Left renal pelvis (tissue), 4 donors: ENCODE data around the gene SLC25A26. TPM values are rescaled to one million over a fixed set of nuclear protein-coding genes. Genes with fewer than 3 reads are reported as not detected.

Experiments used
- DNase-seq, 4 donors: peaks; one replicate each; pipeline ENCODE4 v3.0.0-alpha.2; 2013; ENCODE audit warnings: low read depth in 4 of 4, low spot score in 3 of 4
- polyA plus RNA-seq, 4 donors: library from polyadenylated mRNA; unstranded; fragments of 120-200 nt; gene quantifications; one replicate each; pipeline ENCODE4 v1.2.1, GENCODE V29; 2013; ENCODE audit not compliant: insufficient read length in 4 of 4

The SLC25A26 gene, protein sequence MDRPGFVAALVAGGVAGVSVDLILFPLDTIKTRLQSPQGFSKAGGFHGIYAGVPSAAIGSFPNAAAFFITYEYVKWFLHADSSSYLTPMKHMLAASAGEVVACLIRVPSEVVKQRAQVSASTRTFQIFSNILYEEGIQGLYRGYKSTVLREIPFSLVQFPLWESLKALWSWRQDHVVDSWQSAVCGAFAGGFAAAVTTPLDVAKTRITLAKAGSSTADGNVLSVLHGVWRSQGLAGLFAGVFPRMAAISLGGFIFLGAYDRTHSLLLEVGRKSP
- 10 to 100 TPM; 23.7 to 26.9 (median 24.1) TPM for polyA plus RNA-seq

DNA sequence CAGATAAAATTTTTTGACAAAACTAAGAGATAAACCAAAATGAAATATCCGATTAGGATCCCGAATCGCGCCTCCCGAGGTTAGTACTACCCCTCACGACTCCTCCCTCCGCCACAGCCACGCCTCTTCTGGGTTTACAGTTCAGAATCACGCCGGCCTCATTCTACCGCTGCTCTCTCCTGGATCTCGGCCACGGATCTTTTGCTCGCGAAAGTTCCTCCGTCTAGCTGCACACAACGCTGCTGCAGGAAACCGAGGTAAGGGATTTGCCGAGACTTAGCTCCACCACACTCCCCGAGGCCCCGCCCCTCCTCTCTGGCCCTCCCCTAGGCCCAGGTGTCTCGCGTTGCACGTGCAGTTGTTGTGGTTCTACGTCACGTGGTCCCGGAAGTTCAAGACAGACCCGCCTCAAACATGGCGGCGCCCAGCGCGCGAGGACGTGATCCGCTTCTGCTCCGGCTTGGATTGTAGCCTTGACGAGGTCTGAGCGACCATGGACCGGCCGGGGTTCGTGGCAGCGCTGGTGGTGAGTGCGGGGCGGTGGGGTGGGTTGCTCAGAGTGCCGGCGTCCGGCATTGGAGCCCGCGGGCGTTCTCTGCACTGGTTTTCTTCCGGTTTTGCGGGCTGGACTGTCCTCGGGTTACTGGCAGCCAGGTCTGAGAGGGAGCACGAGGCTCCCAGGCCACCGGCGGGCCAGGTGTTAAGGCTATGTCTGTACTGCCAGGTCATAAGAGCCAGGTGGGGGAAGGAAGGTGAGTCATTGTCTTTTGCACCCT lies at the start of gene SLC25A26:
Gene SLC25A26 (plus strand): TSS at position 400 of the 776 bp plus-strand sequence. CDS start 94 bp downstream, at position 494.
- peak; percentile 91 to 94 (median 92) for DNase-seq

DNA sequence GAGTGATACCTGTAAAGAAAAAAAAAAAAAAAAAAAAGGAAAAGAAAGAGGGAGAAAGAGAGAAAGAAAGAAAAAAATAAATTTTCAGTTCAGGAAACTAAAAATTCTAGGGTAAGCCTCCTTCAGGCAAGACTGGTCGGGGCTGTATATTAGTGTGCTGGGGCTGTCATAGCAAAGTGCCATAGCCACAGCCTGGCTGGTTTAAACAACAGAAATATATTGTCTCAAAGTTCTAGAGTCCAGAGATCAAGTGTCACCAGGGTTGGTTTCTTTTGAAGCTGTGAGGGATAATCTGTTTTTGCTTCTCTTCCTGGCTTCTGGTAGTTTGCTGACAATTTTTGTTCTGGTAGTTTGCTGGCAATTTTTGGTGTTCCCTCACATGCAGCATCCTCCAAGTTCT lies 48.4 kb upstream of the SLC25A26 start:
- DNase-seq = no peak

DNA sequence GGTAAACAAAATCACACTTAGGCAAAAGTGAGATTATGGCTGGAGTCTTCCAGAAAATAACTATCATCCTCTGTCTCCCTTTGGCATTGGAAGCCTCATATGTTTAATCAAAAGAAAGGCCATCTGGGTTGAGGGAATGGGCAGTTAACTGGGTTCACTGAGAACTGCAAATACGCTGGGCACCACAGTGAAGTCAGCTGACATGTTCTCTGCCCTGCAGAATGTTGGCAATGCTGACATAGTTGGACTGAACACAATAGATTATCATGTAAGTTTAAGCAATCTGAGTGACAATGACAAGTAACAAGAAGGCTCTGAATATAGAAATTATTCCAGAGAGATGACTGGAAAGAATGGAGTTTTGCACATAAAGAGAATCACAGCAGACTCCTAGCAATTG lies 43.8 kb upstream of the SLC25A26 start:
- no peak for DNase-seq

DNA sequence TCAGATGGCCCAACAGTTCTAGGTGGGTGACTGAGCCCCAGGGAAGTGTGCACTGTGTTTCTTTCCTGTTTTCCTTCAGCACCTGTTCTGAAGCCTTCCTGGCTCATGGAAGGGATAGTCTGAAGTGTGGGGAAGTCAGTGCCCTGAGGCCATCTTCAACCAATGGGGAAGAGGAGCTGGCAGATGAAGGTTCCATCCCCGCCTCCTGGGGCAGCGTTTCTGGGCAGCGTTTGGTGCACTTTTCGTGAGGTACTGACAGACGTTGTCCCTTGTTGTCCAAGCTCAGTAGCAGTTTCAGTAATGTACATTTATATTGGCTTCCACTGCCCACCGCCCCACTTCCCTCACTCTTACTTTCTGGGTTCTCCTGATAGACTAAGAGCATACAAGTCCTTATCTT lies 42.6 kb upstream of the SLC25A26 start:
- no peak for DNase-seq

DNA sequence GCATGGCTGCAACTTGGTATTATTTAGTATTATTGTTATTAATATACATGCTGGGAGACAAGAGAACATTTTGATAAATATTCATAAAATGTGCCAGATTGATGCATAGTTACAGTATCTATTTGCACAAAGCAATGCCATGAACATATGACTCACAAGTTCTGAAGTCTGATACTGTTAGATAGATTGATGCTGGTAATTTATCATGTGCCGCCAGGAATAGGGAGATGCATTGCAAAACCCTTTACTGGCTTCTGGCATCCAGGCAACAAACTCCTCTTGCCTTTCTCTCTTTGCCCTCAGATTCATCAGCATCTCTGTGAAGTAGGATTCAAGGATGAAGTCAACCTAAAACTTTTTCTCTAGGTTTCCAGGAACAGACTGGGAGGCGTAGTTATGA lies 41.0 kb upstream of the SLC25A26 start:
- DNase-seq = no peak

DNA sequence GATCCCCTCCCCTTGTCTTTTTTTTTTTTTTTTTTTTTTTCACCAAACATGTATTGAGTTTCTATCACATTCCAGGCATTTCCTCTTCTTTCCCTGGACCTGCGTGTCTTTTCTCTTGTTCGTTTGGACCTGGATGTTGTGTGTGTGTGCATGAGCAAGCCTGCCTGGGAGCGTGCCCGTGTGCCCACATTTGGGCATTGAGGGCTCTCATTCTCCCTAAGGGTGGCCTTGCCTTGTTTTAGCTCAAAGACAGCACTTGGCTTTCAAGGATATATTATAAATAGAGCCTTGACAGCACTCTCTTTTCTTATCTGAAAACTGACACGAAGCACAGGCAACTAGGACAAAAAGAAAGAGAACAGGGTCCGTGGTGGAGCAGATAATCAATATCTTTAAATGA lies 39.0 kb upstream of the SLC25A26 start:
- DNase-seq = no peak

DNA sequence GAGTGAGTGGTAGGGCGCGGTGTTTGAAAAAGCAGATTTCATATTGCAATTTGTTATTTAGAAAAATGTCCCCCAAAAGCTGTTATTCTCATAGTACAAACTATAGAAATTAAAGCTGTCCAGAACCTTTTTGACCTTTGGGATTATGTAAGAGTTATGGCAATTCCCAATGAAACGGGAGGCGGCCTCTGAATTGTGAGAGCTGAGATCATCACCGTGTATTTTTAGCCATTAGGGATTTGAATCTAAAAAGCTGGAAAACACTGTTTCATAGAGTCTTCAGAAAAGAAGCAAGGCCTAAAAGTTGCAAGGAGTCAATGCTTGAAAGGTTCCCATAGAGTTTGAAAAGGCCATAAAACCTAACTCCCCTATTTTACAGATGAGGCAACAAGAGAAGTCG lies 38.6 kb upstream of the SLC25A26 start:
- DNase-seq = no peak

DNA sequence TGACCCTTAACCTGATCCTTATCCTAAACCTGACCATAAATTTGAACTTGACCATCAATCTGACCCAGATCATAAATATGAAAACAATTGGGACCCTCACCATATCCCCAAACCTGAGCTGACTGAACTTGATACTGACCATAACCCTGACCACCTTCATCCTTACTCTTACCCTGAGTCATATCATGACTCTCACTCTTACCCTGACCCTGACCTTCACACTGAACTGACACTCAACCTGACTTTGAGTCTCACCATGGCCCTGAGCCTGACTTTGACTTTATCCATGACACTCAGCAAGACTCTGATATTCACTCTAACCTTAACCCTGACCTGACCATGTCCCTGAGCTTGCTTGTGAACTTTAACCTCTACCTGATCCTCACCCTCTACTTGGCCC lies 34.3 kb upstream of the SLC25A26 start:
- DNase-seq = no peak

DNA sequence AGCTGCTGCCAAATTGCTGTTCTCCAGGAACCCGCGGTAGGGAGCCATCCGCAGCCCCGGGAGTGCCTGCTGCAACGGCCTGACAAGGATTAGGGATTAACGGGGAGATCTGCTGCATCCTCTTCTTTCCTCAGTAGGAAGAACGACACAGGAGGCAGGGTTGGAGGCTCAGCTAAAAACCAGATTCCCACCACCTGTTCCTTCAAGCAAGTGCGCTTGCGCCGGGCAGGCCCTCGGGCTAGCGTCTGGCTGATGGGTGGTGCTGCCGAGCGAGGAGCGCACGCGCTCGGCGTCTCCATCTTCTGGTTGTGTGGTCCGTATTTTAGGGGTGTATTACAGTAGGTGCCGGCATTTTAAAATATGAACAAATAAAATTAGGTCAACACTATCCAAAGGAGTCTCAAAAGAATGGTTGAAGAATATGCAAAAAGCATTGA lies 25.4 kb upstream of the SLC25A26 start:
- peak; percentile 29 to 49 (median 36) for DNase-seq

DNA sequence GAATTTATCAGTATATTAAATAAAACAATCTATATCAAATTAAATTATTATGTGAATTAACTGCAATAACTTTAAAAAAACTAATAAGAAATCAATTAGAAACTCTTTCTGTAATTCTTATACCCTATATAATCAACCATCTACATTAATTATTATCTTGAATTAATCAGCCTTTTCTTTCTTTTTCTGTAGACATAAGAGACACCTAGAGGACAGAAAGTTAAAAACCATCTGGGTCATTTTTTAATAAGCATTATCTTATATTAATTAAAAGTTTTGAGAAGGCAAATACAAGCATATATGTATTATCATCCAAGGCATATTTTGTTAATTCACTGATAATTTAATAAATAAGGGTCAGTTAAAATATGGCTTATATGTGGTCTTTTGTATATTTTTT lies 24.2 kb upstream of the SLC25A26 start:
- no peak for DNase-seq

DNA sequence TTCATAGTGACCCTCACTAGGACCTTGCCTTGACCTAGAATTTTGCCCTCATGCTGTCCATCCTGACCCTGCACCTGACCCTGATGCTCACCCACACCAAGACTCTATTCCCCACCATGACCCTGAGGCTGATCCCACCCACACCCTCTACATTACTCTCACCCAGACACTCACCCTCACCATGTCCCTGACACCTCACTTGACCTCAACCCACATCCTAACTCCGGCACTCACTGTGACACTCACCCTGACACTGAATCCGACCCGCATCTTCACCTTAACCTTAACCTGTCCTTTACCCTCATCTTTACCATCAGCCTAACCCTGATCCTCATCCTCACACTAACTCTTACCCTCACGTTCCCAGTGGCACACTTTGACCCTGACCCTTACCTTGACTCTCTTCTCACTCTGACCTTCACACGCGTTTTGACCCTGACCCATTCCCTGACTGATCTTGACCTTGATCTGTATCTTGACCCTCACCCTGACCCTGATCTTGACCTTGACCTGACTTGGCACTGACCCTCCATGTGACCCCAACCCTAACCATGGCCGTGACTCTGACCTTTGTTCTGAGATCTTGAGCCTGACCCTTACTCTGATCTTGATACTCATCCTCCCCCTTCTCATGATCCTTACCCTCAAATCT lies 22.2 kb upstream of the SLC25A26 start:
- no peak for DNase-seq

DNA sequence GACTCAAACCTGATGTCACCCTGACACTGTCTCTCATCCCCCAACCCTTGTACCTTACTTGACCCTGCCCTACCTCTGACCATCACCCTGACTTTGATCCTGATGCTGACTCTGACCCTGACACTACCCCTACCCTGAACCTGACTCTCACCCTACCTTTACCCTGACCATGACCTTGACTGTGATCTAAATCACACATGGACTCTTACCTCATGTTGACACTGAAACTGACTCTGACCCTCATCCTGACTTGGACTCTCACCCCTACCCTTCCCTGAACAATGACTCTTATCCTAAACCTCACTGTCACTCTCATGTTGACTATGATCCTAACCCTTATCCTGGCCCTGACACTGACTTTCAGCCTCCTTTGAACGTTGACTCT lies 21.7 kb upstream of the SLC25A26 start:
- DNase-seq = no peak

DNA sequence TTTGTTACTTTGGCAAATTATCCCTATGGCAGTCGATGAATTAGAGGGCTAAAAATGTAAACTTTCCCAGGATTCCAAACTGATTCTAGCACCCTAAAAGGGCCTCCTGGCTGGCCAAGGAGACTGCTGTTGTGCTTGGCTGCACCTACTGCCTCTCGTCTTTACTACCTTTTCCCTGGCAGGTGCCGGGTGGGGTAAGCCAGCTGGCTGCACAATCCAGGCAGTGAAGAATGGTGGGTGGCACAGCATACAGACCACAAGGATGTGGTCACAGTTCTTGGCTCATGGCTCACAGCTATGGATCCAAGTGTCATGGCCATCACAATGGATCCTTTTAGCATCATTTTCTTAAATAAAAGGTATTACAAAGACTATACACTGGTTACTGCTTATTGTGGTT lies 20.7 kb upstream of the SLC25A26 start:
- no peak for DNase-seq

DNA sequence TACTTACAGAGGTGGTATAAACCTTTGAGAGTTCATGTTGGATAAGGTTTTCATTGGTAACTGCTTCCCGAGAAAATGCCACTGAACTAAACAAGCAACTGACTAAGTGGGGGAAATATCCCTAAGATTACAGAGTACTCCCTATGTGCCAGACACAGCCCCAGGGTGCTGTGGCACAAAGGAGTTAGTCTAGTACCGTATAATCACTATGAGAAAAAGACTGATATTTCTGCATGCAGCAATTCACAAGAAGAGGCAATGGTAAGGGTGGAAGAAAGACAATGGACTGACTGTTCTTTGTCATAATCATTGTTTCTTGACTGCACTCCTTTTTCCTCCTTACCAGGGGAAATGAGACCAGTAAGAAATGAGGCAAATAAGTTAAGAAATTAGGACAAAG lies 20.0 kb upstream of the SLC25A26 start:
- DNase-seq = no peak

DNA sequence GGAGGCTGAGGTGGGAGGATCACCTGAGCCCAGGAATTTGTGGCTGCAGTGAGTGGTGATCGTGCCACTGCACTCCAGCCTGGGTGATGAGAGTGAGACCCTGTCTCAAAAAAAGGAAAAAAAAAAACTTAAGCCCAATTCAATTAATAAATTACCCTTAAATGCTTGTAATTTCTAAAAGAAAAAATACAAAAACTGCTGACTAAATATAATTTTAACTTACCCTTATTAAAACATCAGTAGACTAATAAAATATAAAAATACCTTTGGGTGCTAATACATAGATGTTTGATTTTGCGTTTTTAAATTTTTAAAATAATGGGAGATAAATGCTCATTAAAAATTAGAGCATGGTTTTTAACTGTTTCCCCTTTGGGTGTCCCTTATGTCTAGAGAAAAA lies 17.5 kb upstream of the SLC25A26 start:
- no peak for DNase-seq

DNA sequence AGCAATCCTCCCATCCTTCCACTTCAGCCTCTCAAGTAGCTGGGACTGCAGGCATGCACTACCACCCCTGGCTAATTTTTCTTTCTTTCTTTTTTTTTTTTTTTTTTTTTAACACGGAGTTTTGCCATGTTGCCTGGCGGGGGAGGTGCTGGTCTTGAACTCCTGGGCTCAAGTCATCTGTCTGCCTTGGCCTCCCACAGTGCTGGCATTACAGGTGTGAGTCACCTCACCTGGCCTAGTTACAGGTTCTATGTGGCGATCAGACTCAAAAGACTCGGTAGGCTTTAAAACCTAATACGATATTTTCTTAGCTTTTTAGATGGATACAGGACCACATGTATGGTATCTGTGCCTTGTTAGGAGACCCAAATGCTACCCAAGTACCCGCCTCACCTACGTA lies 14.0 kb upstream of the SLC25A26 start:
- DNase-seq = no peak

DNA sequence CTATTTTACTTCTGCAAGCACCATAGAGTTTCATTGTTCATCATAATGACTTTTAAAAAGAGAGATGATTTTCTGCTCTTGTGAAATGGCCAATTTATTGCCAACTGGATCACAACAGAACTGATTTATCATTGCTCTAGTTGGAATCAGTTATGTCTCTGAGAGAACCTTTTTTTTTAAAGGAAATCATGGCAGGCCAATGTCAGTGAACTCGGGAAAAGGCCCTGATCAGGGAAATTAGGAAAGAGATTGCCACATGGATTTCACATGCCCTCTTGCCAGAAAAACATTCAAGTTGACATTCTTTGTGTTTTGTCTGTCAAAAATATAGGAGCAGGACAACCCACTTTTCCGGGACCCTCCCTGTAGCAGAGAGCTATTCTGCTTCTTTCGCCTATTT lies 12.6 kb upstream of the SLC25A26 start:
- DNase-seq = no peak

DNA sequence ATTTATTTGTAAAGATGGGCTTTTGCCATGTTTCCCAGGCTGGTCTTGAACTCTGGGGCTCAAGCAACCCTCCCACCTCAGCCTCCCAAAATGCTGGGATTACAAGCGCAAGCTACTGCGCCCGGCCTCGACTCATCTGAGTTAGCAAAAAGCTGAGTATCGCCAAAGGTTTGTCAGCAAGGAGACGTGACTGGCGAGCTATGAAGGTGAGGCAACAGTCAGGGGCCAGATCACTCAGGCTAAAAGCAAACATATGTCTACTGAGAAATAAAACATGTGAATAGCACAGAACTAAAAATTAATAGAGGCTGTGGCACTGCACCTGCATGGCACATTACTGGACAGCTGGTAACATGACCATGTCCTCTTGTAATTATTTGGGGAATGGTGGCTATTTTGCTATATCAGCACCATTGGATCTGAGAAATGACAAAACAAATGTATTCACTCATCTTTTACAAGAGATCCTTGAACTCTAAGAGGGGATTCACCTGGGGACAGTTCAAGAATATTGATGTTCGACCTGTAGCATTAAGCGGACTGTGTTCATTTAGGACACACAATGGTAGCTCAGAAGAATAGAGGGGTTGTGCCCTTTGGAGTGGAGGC lies 10.0 kb upstream of the SLC25A26 start:
- DNase-seq = no peak

DNA sequence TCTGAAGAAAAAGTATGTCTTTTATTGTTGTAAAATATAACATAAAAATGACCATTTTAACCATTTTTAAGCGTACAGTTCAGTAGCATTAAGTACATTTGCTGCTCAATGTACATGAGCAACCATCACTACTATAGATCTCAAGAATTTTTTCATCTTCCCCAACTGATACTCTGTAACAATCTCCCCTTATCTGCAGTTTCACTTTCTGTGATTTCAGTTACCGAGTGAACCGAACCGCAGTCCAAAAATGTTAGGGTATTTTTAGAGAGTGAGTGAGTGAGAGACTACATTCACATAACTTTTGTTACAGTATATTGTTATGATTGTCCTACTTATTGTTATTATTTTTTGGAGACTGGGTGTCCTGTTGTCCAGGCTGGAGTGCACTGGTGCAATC lies 9.0 kb upstream of the SLC25A26 start:
- no peak for DNase-seq

DNA sequence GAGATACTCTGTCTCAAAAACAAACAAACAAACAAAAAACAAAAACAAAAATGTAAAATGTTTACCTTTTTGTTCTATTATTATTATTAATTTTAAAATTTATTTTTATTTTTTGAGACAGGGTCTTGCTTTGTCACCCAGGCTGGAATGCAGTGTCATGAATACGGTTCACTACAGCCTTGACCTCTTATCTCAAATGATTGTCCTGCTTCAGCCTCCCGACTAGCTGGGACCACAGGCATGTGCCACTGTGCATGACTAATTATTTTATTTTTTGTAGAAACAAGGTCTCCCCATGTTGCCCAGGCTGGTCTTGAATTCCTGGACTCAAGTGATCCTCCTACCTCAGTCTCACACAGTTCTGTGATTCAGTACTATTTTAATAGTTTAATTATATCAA lies 5.7 kb upstream of the SLC25A26 start:
- DNase-seq = no peak

DNA sequence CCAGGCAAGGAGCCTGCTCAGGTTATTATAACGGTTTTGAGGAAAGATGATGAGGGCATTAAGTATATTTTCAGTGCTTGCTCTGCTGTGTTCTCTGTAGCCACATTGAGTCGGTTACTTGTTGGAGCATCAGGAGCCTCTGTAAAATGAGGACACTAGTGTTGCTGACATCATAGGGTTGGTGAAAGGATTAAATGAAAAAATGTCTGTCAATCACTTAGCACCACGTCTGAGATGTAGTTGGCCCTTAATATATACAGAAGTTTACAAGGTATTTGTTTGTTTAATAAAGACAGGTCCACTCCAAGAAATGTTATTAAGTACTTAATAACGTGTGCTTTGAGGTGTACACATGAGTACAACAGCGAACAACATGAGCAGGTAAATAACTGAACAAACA lies 735 bp upstream of the SLC25A26 start:
- DNase-seq = no peak
